Measurements from ENCODE around the gene DNAH6. TPM values are rescaled to one million over a fixed set of nuclear protein-coding genes. Genes with fewer than 3 reads are reported as not detected.

The DNAH6 gene
- total and polyA plus RNA-seq, 2 of the 13 experiments (the other 11 are each of a cell fraction or from before 2014, with no cell fraction given), result 0.01 TPM; not detected in 1

DNA sequence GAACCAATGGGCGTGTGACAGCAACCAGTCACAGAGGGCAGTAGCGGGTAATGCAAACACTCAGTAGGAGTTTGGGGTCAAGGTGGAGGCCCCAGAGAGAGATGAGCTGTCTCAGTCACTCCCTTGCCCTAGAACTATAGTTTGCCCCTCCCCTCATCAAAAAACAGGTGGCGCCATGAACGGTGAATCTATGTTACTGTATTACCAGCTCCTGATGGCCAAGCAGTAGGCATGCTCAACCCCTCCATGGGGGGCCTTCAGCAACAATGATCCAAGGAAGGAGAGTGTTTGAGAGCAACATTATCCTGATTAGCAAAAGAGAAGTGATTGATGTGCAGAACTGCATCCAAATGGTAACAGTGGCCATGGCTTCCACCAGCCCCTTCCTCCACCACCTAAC is 334.2 kb downstream of the DNAH6 start (continued):
- TF ChIP-seq CREM (IDR thresholded peaks at IDR 0.05) (no peak), CREM (CRISPR knock-in tag; IDR thresholded peaks at IDR 0.05) (no peak)

DNA sequence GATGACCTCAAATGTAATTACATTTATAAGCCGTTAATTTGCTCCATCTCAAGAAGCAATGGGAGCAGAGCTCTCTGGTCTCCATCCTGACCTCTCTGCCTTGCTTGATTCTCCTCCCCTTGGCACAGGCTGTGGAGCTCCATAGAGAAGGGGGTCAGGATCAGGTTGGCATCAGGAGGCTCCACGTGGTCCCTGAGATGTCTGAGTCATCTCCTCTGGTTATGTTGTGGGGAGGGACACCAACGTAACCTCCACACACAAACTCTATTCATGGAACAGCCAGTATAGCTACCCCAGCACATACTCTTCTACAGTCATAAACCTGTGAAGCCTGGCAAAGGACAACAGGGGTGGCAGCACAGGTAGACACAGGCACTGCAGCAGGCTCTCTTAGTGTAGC is 335.6 kb downstream of the DNAH6 start:
- Histone ChIP-seq H3K27ac (ENCODE audit: extremely low read length, insufficient read depth, low read length) (no peak overlapping the region), H3K79me2 (ENCODE audit: insufficient read depth, low read length) (no peaks in the 10 kb centered on the region), H3K9ac (ENCODE audit: insufficient read depth, low read depth, low read length) (no peak overlapping the region), H3K4me2 (ENCODE audit: low read depth, low read length) (no peak overlapping the region), H3K4me3 (replicated peaks in 1 of 3; ENCODE audit: insufficient read depth in 1 of 3, low read depth in 2 of 3, low read length in 3 of 3) (no peak overlapping the region), H3K36me3 (replicated peaks in 1 of 2; ENCODE audit: control insufficient read depth in 1 of 2, insufficient read depth in 2 of 2, low read length in 2 of 2) (no peaks in the 10 kb centered on the region), H3K9me3 (ENCODE audit: low read length) (no peaks in the 10 kb centered on the region; the same call in 1 of the 2 replicates), H3K27me3 (ENCODE audit: control insufficient read depth in 1 of 2, insufficient read depth in 2 of 2, low read length in 2 of 2) (peaks cover 0 to 6% of the 10 kb centered on the region in 2 experiments; a peak in 1 of 5 replicates), H3K4me1 (ENCODE audit: insufficient read depth, low read length) (no peaks in the 10 kb centered on the region), H2AFZ (ENCODE audit: low read length) (no peak overlapping the region), H4K20me1 (ENCODE audit: insufficient read depth, low read length) (no peaks in the 10 kb centered on the region)
- POLR2A ChIA-PET, result no interaction called here
- intact Hi-C loops (cut with micrococcal nuclease; ENCODE audit: unreplicated experiment) (no loop called here), in situ Hi-C loops (cut with HindIII; ENCODE audit: extremely low pct_ligation_motif_present, low pct_unique_long_range_greater_than_20kb) (no loop called here)
- ATAC-seq, result no peak
- FAIRE-seq, result no peak
- CTCF ChIA-PET (ENCODE audit: low intra/inter-chr PET ratio, low total read pairs), result no interaction called here
- 4% methylated on average over 3 of the region's 3 CpGs for WGBS (ENCODE audit: low lambda C conversion rate)
- TF ChIP-seq TCF12 (IDR thresholded peaks at IDR 0.05), result no peak
- TF ChIP-seq TCF12 (CRISPR knock-in tag; IDR thresholded peaks at IDR 0.05), result no peak
- TF ChIP-seq, protein P1, sequence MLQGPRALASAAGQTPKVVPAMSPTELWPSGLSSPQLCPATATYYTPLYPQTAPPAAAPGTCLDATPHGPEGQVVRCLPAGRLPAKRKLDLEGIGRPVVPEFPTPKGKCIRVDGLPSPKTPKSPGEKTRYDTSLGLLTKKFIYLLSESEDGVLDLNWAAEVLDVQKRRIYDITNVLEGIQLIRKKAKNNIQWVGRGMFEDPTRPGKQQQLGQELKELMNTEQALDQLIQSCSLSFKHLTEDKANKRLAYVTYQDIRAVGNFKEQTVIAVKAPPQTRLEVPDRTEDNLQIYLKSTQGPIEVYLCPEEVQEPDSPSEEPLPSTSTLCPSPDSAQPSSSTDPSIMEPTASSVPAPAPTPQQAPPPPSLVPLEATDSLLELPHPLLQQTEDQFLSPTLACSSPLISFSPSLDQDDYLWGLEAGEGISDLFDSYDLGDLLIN (CRISPR knock-in tag; IDR thresholded peaks at IDR 0.05; ENCODE audit: borderline replicate concordance), result no peak
- TF ChIP-seq HIVEP1 (CRISPR knock-in tag; IDR thresholded peaks at IDR 0.05), result no peak
- TF ChIP-seq ZNF484 (CRISPR knock-in tag; IDR thresholded peaks at IDR 0.05; ENCODE audit: borderline replicate concordance, low read depth), result no peak
- TF ChIP-seq, protein P2, sequence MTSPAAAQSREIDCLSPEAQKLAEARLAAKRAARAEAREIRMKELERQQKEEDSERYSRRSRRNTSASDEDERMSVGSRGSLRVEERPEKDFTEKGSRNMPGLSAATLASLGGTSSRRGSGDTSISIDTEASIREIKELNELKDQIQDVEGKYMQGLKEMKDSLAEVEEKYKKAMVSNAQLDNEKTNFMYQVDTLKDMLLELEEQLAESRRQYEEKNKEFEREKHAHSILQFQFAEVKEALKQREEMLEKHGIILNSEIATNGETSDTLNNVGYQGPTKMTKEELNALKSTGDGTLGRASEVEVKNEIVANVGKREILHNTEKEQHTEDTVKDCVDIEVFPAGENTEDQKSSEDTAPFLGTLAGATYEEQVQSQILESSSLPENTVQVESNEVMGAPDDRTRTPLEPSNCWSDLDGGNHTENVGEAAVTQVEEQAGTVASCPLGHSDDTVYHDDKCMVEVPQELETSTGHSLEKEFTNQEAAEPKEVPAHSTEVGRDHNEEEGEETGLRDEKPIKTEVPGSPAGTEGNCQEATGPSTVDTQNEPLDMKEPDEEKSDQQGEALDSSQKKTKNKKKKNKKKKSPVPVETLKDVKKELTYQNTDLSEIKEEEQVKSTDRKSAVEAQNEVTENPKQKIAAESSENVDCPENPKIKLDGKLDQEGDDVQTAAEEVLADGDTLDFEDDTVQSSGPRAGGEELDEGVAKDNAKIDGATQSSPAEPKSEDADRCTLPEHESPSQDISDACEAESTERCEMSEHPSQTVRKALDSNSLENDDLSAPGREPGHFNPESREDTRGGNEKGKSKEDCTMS (CRISPR knock-in tag; conservative IDR thresholded peaks at IDR 0.05), result no peak
- TF ChIP-seq, protein P3, sequence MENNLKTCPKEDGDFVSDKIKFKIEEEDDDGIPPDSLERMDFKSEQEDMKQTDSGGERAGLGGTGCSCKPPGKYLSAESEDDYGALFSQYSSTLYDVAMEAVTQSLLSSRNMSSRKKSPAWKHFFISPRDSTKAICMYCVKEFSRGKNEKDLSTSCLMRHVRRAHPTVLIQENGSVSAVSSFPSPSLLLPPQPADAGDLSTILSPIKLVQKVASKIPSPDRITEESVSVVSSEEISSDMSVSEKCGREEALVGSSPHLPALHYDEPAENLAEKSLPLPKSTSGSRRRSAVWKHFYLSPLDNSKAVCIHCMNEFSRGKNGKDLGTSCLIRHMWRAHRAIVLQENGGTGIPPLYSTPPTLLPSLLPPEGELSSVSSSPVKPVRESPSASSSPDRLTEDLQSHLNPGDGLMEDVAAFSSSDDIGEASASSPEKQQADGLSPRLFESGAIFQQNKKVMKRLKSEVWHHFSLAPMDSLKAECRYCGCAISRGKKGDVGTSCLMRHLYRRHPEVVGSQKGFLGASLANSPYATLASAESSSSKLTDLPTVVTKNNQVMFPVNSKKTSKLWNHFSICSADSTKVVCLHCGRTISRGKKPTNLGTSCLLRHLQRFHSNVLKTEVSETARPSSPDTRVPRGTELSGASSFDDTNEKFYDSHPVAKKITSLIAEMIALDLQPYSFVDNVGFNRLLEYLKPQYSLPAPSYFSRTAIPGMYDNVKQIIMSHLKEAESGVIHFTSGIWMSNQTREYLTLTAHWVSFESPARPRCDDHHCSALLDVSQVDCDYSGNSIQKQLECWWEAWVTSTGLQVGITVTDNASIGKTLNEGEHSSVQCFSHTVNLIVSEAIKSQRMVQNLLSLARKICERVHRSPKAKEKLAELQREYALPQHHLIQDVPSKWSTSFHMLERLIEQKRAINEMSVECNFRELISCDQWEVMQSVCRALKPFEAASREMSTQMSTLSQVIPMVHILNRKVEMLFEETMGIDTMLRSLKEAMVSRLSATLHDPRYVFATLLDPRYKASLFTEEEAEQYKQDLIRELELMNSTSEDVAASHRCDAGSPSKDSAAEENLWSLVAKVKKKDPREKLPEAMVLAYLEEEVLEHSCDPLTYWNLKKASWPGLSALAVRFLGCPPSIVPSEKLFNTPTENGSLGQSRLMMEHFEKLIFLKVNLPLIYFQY (CRISPR knock-in tag; IDR thresholded peaks at IDR 0.05; ENCODE audit: borderline replicate concordance), result no peak
- no peak for TF ChIP-seq ZNF446 (CRISPR knock-in tag; IDR thresholded peaks at IDR 0.05)
- TF ChIP-seq TARDBP (CRISPR knock-in tag; IDR thresholded peaks at IDR 0.05), result no peak
- no peak for TF ChIP-seq ZNF335 (CRISPR knock-in tag; IDR thresholded peaks at IDR 0.05)
- DNase-seq (ENCODE audit: low spot score), result no peak
- BruUV-seq (replicated peaks), result no TSS peak
